Calu3 (cell line): ENCODE results near the gene BRI3BP. TPM values are rescaled to one million over a fixed set of nuclear protein-coding genes. Genes with fewer than 3 reads are reported as not detected.

Source experiments
- BruUV-seq: library from RNA; stranded (reverse); fragments of 400-500 nt; replicated peaks from 2 replicates; lab custom pipeline; 2021; lab: Mats Ljungman, UMichigan
- CTCF ChIA-PET: fragments of 300-600 bp; sonication (Branson Sonifier 250); formaldehyde crosslinking; loops from one replicate; lab custom pipeline; 2022; ENCODE audit warnings: antibody characterized with exemption; lab: Charles Lee
- DNase-seq: peaks from one replicate; pipeline ENCODE4 v3.0.0; 2022
- H3K27ac Mint-ChIP-seq: one replicate; pipeline ENCODE4 v1.8.0; 2022; ENCODE audit warnings: mixed read lengths; ENCODE audit not compliant: unreplicated experiment
- H3K27me3 Mint-ChIP-seq: one replicate; pipeline ENCODE4 v1.8.0; 2022; ENCODE audit warnings: mixed read lengths; ENCODE audit not compliant: unreplicated experiment
- H3K36me3 Mint-ChIP-seq: one replicate; pipeline ENCODE4 v1.8.0; 2022; ENCODE audit warnings: mild to moderate bottlenecking, moderate library complexity, mixed read lengths; ENCODE audit not compliant: insufficient read depth, unreplicated experiment
- H3K4me1 Mint-ChIP-seq: one replicate; pipeline ENCODE4 v1.8.0; 2022; ENCODE audit warnings: mild to moderate bottlenecking, low read depth, mixed read lengths; ENCODE audit not compliant: unreplicated experiment
- H3K4me3 Mint-ChIP-seq: one replicate; pipeline ENCODE4 v1.8.0; 2022; ENCODE audit warnings: mild to moderate bottlenecking, low read depth, moderate library complexity, mixed read lengths; ENCODE audit not compliant: unreplicated experiment
- H3K9me3 Mint-ChIP-seq: one replicate; pipeline ENCODE4 v1.8.0; 2022; ENCODE audit warnings: low read depth, mixed read lengths; ENCODE audit not compliant: unreplicated experiment
- CTCF ChIP-seq: fragments of 200-600 bp; IDR thresholded peaks from one replicate; pipeline ENCODE4 v1.8.0; 2022; ENCODE audit warnings: antibody characterized with exemption; ENCODE audit not compliant: unreplicated experiment
- intact Hi-C: fragments of 100-400 bp; cut with micrococcal nuclease; formaldehyde crosslinking; loops from one replicate; pipeline ENCODE4 v1.10.0; 2022; ENCODE audit not compliant: unreplicated experiment
- total RNA-seq: library from RNA; stranded (reverse); gene quantifications from 2 replicates; pipeline ENCODE4 v1.2.3, GENCODE V29; 2022

BRI3BP gene
- total RNA-seq, 1 experiment from 2014 or later: 94.0 TPM

- DNase-seq: peak; percentile 92
- peaks cover 28% of the 10 kb centered on the region for H3K4me1 Mint-ChIP-seq
- peak; percentile 68 for TF ChIP-seq CTCF
- no peaks in the 10 kb centered on the region for H3K27me3 Mint-ChIP-seq
- H3K4me3 Mint-ChIP-seq: peak overlapping the region; percentile 99
- CTCF ChIA-PET: no interaction called here
- peaks cover 42% of the 10 kb centered on the region for H3K36me3 Mint-ChIP-seq
- BruUV-seq: no TSS peak
- intact Hi-C loops: loop anchor here (5.0 to 10.0 kb wide), 2 partner anchors 112 to 209 kb away; no protein-coding TSS in a partner anchor
- peak overlapping the region; percentile 51 for H3K27ac Mint-ChIP-seq
- no peaks in the 10 kb centered on the region for H3K9me3 Mint-ChIP-seq
These were observed 395 bp upstream of the BRI3BP start for GRCh38 chr12:124992874-124993625.

- Mint-ChIP-seq H3K9me3 (no peaks in the 10 kb centered on the region), H3K27me3 (no peaks in the 10 kb centered on the region), H3K4me1 (peaks cover 23% of the 10 kb centered on the region), H3K27ac (peak overlapping the region; percentile 72), H3K4me3 (peak overlapping the region; percentile 99), H3K36me3 (peaks cover 27% of the 10 kb centered on the region)
- DNase-seq: peak; percentile 39
- CTCF ChIA-PET: interaction anchor here (0.9 to 1.6 kb wide), 2 partner anchors 55 to 88 kb away, joined by 4 to 5 read pairs; no protein-coding TSS in a partner anchor
- no peak for TF ChIP-seq CTCF
- intact Hi-C loops: loop anchor here (5.0 to 10.0 kb wide), 2 partner anchors 110 to 208 kb away; no protein-coding TSS in a partner anchor
- no TSS peak for BruUV-seq
These were observed 1.1 kb downstream of the BRI3BP start for GRCh38 chr12:124994437-124994975.

GRCh38 chr12:124995200-124995961, 1.9 kb downstream of the BRI3BP start:
- BruUV-seq: no TSS peak
- Mint-ChIP-seq H3K36me3 (peaks cover 24% of the 10 kb centered on the region), H3K9me3 (no peaks in the 10 kb centered on the region), H3K4me1 (peaks cover 23% of the 10 kb centered on the region), H3K27me3 (no peaks in the 10 kb centered on the region), H3K4me3 (peak overlapping the region; percentile 99), H3K27ac (peak overlapping the region; percentile 72)
- peak; percentile 34 for DNase-seq
- intact Hi-C loops: loop anchor here (10.0 kb wide), 1 partner anchor 109 kb away; no protein-coding TSS in a partner anchor
- CTCF ChIA-PET: interaction anchor here (0.6 to 1.6 kb wide), 3 partner anchors 13 to 89 kb away, joined by 3 to 5 read pairs (median 4); no protein-coding TSS in a partner anchor
- no peak for TF ChIP-seq CTCF

GRCh38 chr12:124998705-124999104, 5.3 kb downstream of the BRI3BP start:
- Mint-ChIP-seq H3K4me1 (peaks cover 14% of the 10 kb centered on the region), H3K4me3 (no peak overlapping the region), H3K27ac (no peak overlapping the region), H3K9me3 (no peaks in the 10 kb centered on the region), H3K27me3 (no peaks in the 10 kb centered on the region), H3K36me3 (peaks cover 32% of the 10 kb centered on the region)
- no peak for DNase-seq
- BruUV-seq: no TSS peak
- TF ChIP-seq CTCF: no peak
- CTCF ChIA-PET: interaction anchor here (0.6 kb wide), 1 partner anchor 49 kb away, joined by 3 read pairs; no protein-coding TSS in a partner anchor
- intact Hi-C loops: loop anchor here (10.0 kb wide), 1 partner anchor 106 kb away; no protein-coding TSS in a partner anchor
